GM19328 (cell line): ENCODE measurements around the gene UBA3.

ENCODE experiments used
- ATAC-seq: cut with Tn5 transposase; IDR thresholded peaks from one replicate; pipeline ENCODE4 v1.9.1; 2021; ENCODE audit warnings: mild to moderate bottlenecking, moderate library complexity; ENCODE audit not compliant: unreplicated experiment

The UBA3 gene

GRCh38 chr3:69013253-69014021, 66.7 kb downstream of the UBA3 start, which contains the start of gene EOGT:
Gene EOGT (minus strand): TSS chr3:69013684. CDS start chr3:69009846, 3,838 bp downstream.
- peak; percentile 80 for ATAC-seq

- ATAC-seq = no peak
Measured at GRCh38 chr3:69012800-69013252, 67.3 kb downstream of the UBA3 start.

GRCh38 chr3:69012100-69012799, 67.9 kb downstream of the UBA3 start:
- ATAC-seq = no peak

GRCh38 chr3:69011096-69011730, 69.0 kb downstream of the UBA3 start:
- no peak for ATAC-seq

- ATAC-seq = no peak
Measured at GRCh38 chr3:69009559-69010410, 70.4 kb downstream of the UBA3 start.

GRCh38 chr3:69008980-69009379, 71.2 kb downstream of the UBA3 start:
- ATAC-seq = no peak

GRCh38 chr3:69005791-69006482, 74.2 kb downstream of the UBA3 start:
- ATAC-seq = no peak

- no peak for ATAC-seq
Measured at GRCh38 chr3:69005071-69005790, 74.9 kb downstream of the UBA3 start.
